Caco-2 (cell line): ENCODE results near the gene PURA. TPM values are rescaled to one million over a fixed set of nuclear protein-coding genes. Genes with fewer than 3 reads are reported as not detected.

ENCODE experiments used
- BruUV-seq: library from RNA; stranded (reverse); fragments of 400-500 nt; replicated peaks from 2 replicates; lab custom pipeline; 2021; lab: Mats Ljungman, UMichigan
- CTCF ChIA-PET: fragments of 300-600 bp; sonication (Branson Sonifier 250); formaldehyde crosslinking; loops from one replicate; lab custom pipeline; 2022; ENCODE audit warnings: antibody characterized with exemption; lab: Charles Lee
- POLR2A ChIA-PET: fragments of 300-600 bp; sonication (Branson Sonifier 250); formaldehyde crosslinking; loops from one replicate; lab custom pipeline; 2022; ENCODE audit warnings: antibody characterized with exemption; lab: Charles Lee
- DNase-seq, 2 experiments: peaks; one replicate each; pipeline versions ENCODE4 v3.0.0 to v3.0.0-alpha.2; 2020 to 2022
- H3K27me3 ChIP-seq: replicated peaks from 2 replicates; pipeline ENCODE4 v1.6.0; 2011; ENCODE audit warnings: low read length; ENCODE audit not compliant: control insufficient read depth, insufficient read depth
- H3K36me3 ChIP-seq: 2 replicates; pipeline ENCODE4 v1.5.1; 2011; ENCODE audit warnings: low read length; ENCODE audit not compliant: control insufficient read depth, insufficient read depth
- H3K4me1 ChIP-seq: fragments of 250-450 bp; sonication (Bioruptor Pico); 2 replicates; pipeline ENCODE4 v1.5.1; 2020; ENCODE audit warnings: mild to moderate bottlenecking
- H3K4me3 ChIP-seq: 2 replicates; pipeline ENCODE4 v1.5.1; 2011; ENCODE audit warnings: low read depth, mild to moderate bottlenecking, control low read depth, low read length
- H3K9me3 ChIP-seq: fragments of 250-450 bp; sonication (Bioruptor Pico); 2 replicates; pipeline ENCODE4 v1.5.1; 2020; ENCODE audit warnings: mild to moderate bottlenecking, moderate library complexity
- H3K27ac Mint-ChIP-seq: one replicate; pipeline ENCODE4 v1.8.0; 2022; ENCODE audit warnings: mixed read lengths; ENCODE audit not compliant: unreplicated experiment
- H3K27me3 Mint-ChIP-seq: one replicate; pipeline ENCODE4 v1.8.0; 2022; ENCODE audit warnings: mixed read lengths; ENCODE audit not compliant: insufficient read depth, unreplicated experiment
- H3K36me3 Mint-ChIP-seq: one replicate; pipeline ENCODE4 v1.8.0; 2022; ENCODE audit warnings: mild to moderate bottlenecking, mixed read lengths; ENCODE audit not compliant: insufficient read depth, unreplicated experiment
- H3K4me1 Mint-ChIP-seq: one replicate; pipeline ENCODE4 v1.8.0; 2022; ENCODE audit warnings: low read depth, mixed read lengths; ENCODE audit not compliant: unreplicated experiment
- H3K4me3 Mint-ChIP-seq: one replicate; pipeline ENCODE4 v1.8.0; 2022; ENCODE audit warnings: mild to moderate bottlenecking, moderate library complexity, mixed read lengths; ENCODE audit not compliant: unreplicated experiment
- H3K9me3 Mint-ChIP-seq: one replicate; pipeline ENCODE4 v1.8.0; 2022; ENCODE audit warnings: mixed read lengths; ENCODE audit not compliant: unreplicated experiment
- intact Hi-C: fragments of 100-400 bp; cut with micrococcal nuclease; formaldehyde crosslinking; loops from one replicate; pipeline ENCODE4 v1.10.0; 2022; ENCODE audit not compliant: unreplicated experiment
- total RNA-seq: library from RNA; stranded (reverse); gene quantifications from 2 replicates; pipeline ENCODE4 v1.2.3, GENCODE V29; 2022
- TF ChIP-seq, protein P1 (sequence below), 2 experiments: fragments of 200-600 bp in 1 of 2; IDR thresholded peaks; 1 replicate in 1 of 2; 2 replicates in 1 of 2; pipeline versions ENCODE4 v1.5.1 to v1.8.0; 2011 to 2022; ENCODE audit warnings: antibody characterized with exemption in 1 of 2, control low read depth in 1 of 2, inconsistent platforms in 1 of 2, low read depth in 1 of 2, low read length in 1 of 2, mild to moderate bottlenecking in 1 of 2, moderate library complexity in 1 of 2; ENCODE audit not compliant: insufficient read depth in 1 of 2, severe bottlenecking in 1 of 2, unreplicated experiment in 1 of 2

Gene PURA
- total RNA-seq, 1 experiment from 2014 or later, result 14.5 TPM

DNA sequence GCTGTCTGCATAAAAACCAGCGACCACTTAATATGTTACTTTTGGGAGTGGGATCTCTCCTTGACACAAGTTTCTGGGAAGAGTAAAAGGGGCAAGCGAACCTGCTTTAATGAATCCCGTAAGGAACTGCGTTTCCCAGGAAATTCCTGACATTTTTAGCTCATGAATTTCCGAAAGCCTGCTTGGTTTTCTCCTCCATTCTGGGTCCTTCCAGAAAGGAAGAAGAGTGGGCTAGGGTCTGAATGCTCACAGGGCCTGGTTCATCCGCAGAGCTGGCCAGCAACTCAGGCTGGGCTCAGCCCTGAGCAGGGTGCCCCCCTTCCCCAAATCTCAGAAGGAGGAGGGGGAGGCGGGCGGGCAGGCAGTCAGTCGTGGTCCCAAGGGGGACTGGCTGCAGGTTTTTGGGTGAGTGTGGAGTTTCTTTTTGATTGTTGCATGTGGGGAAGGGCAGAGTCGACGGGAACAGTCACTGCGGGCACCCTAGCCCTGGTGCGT is 1.2 kb upstream of the PURA start:
- H3K9me3 ChIP-seq, result no peaks in the 10 kb centered on the region
- H3K4me1 ChIP-seq, result peaks cover 10% of the 10 kb centered on the region
- ChIA-PET POLR2A (no interaction called here), CTCF (interaction anchor here (0.7 kb wide), 1 partner anchor 29 kb away, joined by 10 read pairs; no protein-coding TSS in a partner anchor)
- peak overlapping the region; percentile 94 for H3K4me3 ChIP-seq
- no peak for DNase-seq
- H3K27me3 ChIP-seq, result no peaks in the 10 kb centered on the region
- no peaks in the 10 kb centered on the region for H3K9me3 Mint-ChIP-seq
- H3K4me3 Mint-ChIP-seq, result peak overlapping the region; percentile 82
- H3K36me3 Mint-ChIP-seq, result peaks cover 30% of the 10 kb centered on the region
- no peaks in the 10 kb centered on the region for H3K27me3 Mint-ChIP-seq
- peaks cover 30% of the 10 kb centered on the region for H3K4me1 Mint-ChIP-seq
- intact Hi-C loops, result no loop called here
- TF ChIP-seq, protein P1, sequence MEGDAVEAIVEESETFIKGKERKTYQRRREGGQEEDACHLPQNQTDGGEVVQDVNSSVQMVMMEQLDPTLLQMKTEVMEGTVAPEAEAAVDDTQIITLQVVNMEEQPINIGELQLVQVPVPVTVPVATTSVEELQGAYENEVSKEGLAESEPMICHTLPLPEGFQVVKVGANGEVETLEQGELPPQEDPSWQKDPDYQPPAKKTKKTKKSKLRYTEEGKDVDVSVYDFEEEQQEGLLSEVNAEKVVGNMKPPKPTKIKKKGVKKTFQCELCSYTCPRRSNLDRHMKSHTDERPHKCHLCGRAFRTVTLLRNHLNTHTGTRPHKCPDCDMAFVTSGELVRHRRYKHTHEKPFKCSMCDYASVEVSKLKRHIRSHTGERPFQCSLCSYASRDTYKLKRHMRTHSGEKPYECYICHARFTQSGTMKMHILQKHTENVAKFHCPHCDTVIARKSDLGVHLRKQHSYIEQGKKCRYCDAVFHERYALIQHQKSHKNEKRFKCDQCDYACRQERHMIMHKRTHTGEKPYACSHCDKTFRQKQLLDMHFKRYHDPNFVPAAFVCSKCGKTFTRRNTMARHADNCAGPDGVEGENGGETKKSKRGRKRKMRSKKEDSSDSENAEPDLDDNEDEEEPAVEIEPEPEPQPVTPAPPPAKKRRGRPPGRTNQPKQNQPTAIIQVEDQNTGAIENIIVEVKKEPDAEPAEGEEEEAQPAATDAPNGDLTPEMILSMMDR (IDR thresholded peaks at IDR 0.05; ENCODE audit: insufficient read depth in 1 of 2, low read depth in 1 of 2, low read length in 1 of 2, severe bottlenecking in 1 of 2, unreplicated experiment in 1 of 2), result no peak
- no peaks in the 10 kb centered on the region for H3K36me3 ChIP-seq
- peak overlapping the region; percentile 87 for H3K27ac Mint-ChIP-seq
- BruUV-seq, result no TSS peak

DNA sequence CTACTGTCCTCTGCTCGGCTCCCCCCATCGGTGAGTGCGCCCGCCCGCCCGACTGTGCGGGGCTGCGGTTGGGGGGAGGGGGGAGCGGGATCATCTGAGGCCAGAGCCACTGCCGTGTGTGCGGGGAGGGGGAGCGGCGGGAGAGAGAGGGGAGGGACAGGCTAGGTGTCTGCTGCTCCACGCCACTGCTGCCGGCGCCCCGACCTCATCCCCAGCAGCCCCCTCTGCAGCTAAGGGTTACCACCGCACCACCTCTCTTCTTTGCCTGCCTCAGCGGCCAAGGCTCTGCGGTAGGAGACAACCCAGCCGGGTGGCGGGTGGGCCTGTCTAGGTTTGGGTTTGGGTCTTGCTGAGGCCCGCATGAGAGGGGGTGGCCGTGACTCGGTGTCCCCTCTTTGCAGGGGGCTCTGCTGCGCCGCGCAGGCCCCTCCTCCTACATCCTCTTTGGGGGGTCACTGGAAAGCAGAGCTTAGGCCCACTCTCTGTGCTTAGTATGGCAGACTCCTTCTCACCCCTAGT is 670 bp upstream of the PURA start:
- DNase-seq, result peak; percentile 32 to 44
- H3K4me3 ChIP-seq, result peak overlapping the region; percentile 94
- intact Hi-C loops, result no loop called here
- peaks cover 33% of the 10 kb centered on the region for H3K4me1 Mint-ChIP-seq
- POLR2A ChIA-PET, result interaction anchor here (1.0 kb wide), 1 partner anchor 38 kb away, joined by 3 read pairs; no protein-coding TSS in a partner anchor
- H3K9me3 Mint-ChIP-seq, result no peaks in the 10 kb centered on the region
- H3K27ac Mint-ChIP-seq, result peak overlapping the region; percentile 87
- H3K27me3 ChIP-seq, result no peaks in the 10 kb centered on the region
- BruUV-seq, result TSS peak; percentile 35
- TF ChIP-seq, protein P1 (IDR thresholded peaks at IDR 0.05; ENCODE audit: insufficient read depth in 1 of 2, low read depth in 1 of 2, low read length in 1 of 2, severe bottlenecking in 1 of 2, unreplicated experiment in 1 of 2), result no peak
- CTCF ChIA-PET, result interaction anchor here (0.7 kb wide), 3 partner anchors 29 to 383 kb away, joined by 3 to 11 read pairs (median 4); no protein-coding TSS in a partner anchor
- peaks cover 25% of the 10 kb centered on the region for H3K36me3 Mint-ChIP-seq
- H3K36me3 ChIP-seq, result no peaks in the 10 kb centered on the region
- no peaks in the 10 kb centered on the region for H3K9me3 ChIP-seq
- no peaks in the 10 kb centered on the region for H3K27me3 Mint-ChIP-seq
- peaks cover 10% of the 10 kb centered on the region for H3K4me1 ChIP-seq
- H3K4me3 Mint-ChIP-seq, result peak overlapping the region; percentile 82

DNA sequence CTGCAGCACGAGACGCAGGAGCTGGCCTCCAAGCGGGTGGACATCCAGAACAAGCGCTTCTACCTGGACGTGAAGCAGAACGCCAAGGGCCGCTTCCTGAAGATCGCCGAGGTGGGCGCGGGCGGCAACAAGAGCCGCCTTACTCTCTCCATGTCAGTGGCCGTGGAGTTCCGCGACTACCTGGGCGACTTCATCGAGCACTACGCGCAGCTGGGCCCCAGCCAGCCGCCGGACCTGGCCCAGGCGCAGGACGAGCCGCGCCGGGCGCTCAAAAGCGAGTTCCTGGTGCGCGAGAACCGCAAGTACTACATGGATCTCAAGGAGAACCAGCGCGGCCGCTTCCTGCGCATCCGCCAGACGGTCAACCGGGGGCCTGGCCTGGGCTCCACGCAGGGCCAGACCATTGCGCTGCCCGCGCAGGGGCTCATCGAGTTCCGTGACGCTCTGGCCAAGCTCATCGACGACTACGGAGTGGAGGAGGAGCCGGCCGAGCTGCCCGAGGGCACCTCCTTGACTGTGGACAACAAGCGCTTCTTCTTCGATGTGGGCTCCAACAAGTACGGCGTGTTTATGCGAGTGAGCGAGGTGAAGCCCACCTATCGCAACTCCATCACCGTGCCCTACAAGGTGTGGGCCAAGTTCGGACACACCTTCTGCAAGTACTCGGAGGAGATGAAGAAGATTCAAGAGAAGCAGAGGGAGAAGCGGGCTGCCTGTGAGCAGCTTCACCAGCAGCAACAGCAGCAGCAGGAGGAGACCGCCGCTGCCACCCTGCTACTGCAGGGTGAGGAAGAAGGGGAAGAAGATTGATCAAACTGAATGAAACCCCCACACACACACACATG is 654 bp downstream of the PURA start:
- Mint-ChIP-seq H3K36me3 (peaks cover 22% of the 10 kb centered on the region), H3K27me3 (no peaks in the 10 kb centered on the region), H3K4me1 (peaks cover 28% of the 10 kb centered on the region), H3K27ac (peak overlapping the region; percentile 87), H3K4me3 (peak overlapping the region; percentile 82), H3K9me3 (no peaks in the 10 kb centered on the region)
- Histone ChIP-seq H3K4me3 (peak overlapping the region; percentile 94), H3K36me3 (no peaks in the 10 kb centered on the region), H3K27me3 (no peaks in the 10 kb centered on the region), H3K4me1 (peaks cover 6% of the 10 kb centered on the region), H3K9me3 (no peaks in the 10 kb centered on the region)
- TF ChIP-seq, protein P1 (IDR thresholded peaks at IDR 0.05; ENCODE audit: insufficient read depth in 1 of 2, low read depth in 1 of 2, low read length in 1 of 2, severe bottlenecking in 1 of 2, unreplicated experiment in 1 of 2), result no peak
- peak; percentile 68 to 70 for DNase-seq
- intact Hi-C loops, result no loop called here
- POLR2A ChIA-PET, result no interaction called here
- CTCF ChIA-PET, result interaction anchor here (1.3 kb wide), 1 partner anchor 30 kb away, joined by 4 read pairs; no protein-coding TSS in a partner anchor
- no TSS peak for BruUV-seq
